ENCODE measurements around the gene SP5.
"Not testable (repeated sequence)": the region's sequence is repeated elsewhere in the genome, so short reads cannot be mapped to it uniquely, and the experiment has no call there.

SP5 gene

DNA sequence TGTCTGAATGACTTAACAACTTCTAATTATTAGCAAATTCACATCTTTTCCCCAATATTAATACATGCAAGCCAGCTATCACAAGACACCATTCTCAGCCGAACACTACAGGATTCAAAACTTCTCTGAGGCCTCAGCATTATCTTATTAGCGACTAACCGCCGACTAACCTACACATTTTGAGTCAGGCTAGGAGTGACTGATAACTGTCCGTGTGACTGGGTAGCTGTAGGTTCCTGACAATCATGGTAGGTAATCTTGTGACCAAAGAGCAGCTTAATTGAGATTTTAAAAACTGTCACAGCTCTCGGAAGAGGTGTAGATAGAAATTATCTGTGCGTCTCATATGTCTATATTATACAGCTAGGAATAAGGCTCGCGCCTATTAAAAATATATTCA lies 44.1 kb upstream of the SP5 start:
- no peak overlapping the region for H3K4me3 ChIP-seq (ENCODE audit: insufficient read depth in 1 of 2, low read depth in 1 of 2, low read length in 2 of 2)
- H2BK12ac ChIP-seq (ENCODE audit: low read length in 2 of 2): no peak overlapping the region
- no peak overlapping the region for H3K23ac ChIP-seq (ENCODE audit: low read length in 2 of 2)
- no peak overlapping the region for H4K8ac ChIP-seq (ENCODE audit: low read length)
- H2BK5ac ChIP-seq (ENCODE audit: low read depth, low read length, poor library complexity, severe bottlenecking): no peak overlapping the region
- H2AK5ac ChIP-seq (ENCODE audit: low read length, severe bottlenecking): no peak overlapping the region
- 93% methylated on average over 9 of the region's 9 CpGs for WGBS
- H3K9ac ChIP-seq (ENCODE audit: low read length): no peak overlapping the region
- no peak overlapping the region for H2AFZ ChIP-seq (ENCODE audit: low read depth, low read length)
- no peak overlapping the region for H3K18ac ChIP-seq (ENCODE audit: low read depth in 1 of 2, low read length in 2 of 2)
- no peak overlapping the region for H3K4ac ChIP-seq (ENCODE audit: low read depth in 1 of 2, low read length in 2 of 2)
- no peak overlapping the region for H3K27ac ChIP-seq (ENCODE audit: low read length, poor library complexity, severe bottlenecking)
- no peaks in the 10 kb centered on the region for H3K9me3 ChIP-seq (ENCODE audit: control insufficient read depth, low read length)
- no peak overlapping the region for H2BK15ac ChIP-seq (ENCODE audit: low read depth, poor library complexity, severe bottlenecking)
- no peak overlapping the region for H2BK120ac ChIP-seq (ENCODE audit: low read depth, low read length)
- no peaks in the 10 kb centered on the region for H3K79me1 ChIP-seq (replicated peaks; ENCODE audit: low read length, poor library complexity, severe bottlenecking)
- no peaks in the 10 kb centered on the region for H3K4me1 ChIP-seq (ENCODE audit: control insufficient read depth, insufficient read depth, low read depth, low read length)
- no peak for DNase-seq
- H3K4me2 ChIP-seq (ENCODE audit: low read length, poor library complexity, severe bottlenecking): no peak overlapping the region
- H3K27me3 ChIP-seq (ENCODE audit: control insufficient read depth in 1 of 2, insufficient read depth in 1 of 2, low read length in 2 of 2): peaks cover 0 to 3% of the 10 kb centered on the region in 2 experiments
- no peak overlapping the region for H3K14ac ChIP-seq (ENCODE audit: low read length in 2 of 2)
- no peak overlapping the region for H4K91ac ChIP-seq (ENCODE audit: low read length)
- H3K36me3 ChIP-seq (ENCODE audit: control insufficient read depth in 1 of 2, insufficient read depth in 2 of 2, low read depth in 1 of 2, low read length in 2 of 2): no peaks in the 10 kb centered on the region

DNA sequence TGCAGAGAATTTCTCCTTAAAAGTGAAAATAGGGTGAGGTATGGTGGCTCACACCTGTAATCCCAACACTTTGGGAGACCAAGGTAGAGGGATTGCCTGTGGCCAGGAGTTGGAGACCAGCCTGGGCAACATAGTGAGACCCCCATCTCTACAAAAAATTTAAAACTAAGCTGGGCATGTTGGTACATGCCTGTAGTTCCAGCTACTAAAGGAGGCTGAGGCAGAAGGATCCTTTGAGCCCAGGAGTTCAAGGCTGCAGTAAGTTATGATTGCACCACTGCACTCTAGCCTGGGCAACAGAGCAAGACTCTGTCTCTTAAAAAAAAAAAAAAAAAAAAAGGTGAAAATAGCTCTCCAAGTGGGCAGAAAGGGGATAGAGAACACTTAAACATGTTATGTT lies 40.9 kb upstream of the SP5 start:
- not testable (repeated sequence) for H3K27me3 ChIP-seq (ENCODE audit: control insufficient read depth in 1 of 2, insufficient read depth in 1 of 2, low read length in 2 of 2); H2BK120ac ChIP-seq (ENCODE audit: low read depth, low read length); H2BK15ac ChIP-seq (ENCODE audit: low read depth, poor library complexity, severe bottlenecking); H3K18ac ChIP-seq (ENCODE audit: low read depth in 1 of 2, low read length in 2 of 2); H3K9ac ChIP-seq (ENCODE audit: low read length); H3K4me3 ChIP-seq (ENCODE audit: insufficient read depth in 1 of 2, low read depth in 1 of 2, low read length in 2 of 2); H3K4me2 ChIP-seq (ENCODE audit: low read length, poor library complexity, severe bottlenecking); H2AK5ac ChIP-seq (ENCODE audit: low read length, severe bottlenecking); DNase-seq; H2BK12ac ChIP-seq (ENCODE audit: low read length in 2 of 2); H3K79me1 ChIP-seq (replicated peaks; ENCODE audit: low read length, poor library complexity, severe bottlenecking); H3K36me3 ChIP-seq (ENCODE audit: control insufficient read depth in 1 of 2, insufficient read depth in 2 of 2, low read depth in 1 of 2, low read length in 2 of 2); H3K4ac ChIP-seq (ENCODE audit: low read depth in 1 of 2, low read length in 2 of 2); H3K23ac ChIP-seq (ENCODE audit: low read length in 2 of 2); H3K14ac ChIP-seq (ENCODE audit: low read length in 2 of 2); H3K9me3 ChIP-seq (ENCODE audit: control insufficient read depth, low read length); H3K4me1 ChIP-seq (ENCODE audit: control insufficient read depth, insufficient read depth, low read depth, low read length); H2AFZ ChIP-seq (ENCODE audit: low read depth, low read length); H4K91ac ChIP-seq (ENCODE audit: low read length); H3K27ac ChIP-seq (ENCODE audit: low read length, poor library complexity, severe bottlenecking); H4K8ac ChIP-seq (ENCODE audit: low read length); H2BK5ac ChIP-seq (ENCODE audit: low read depth, low read length, poor library complexity, severe bottlenecking)

DNA sequence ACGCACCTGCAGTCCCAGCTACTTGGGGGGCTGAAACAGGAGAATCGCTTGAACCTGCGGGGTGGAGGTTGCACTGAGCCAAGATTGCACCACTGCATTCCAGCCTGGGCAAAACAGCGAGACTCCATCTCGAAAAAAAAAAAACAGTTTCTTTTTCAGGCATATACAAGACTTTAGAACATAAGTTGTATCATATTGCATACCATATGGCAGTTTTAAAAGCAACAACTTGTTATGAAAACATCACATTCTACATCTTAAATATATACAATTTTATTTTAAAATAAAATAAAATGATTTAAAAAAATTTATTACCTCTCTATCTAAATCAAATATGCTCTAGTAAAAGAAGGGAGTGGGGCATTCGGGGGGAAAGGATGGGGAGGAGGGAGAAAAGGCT lies 39.4 kb upstream of the SP5 start:
- no peak overlapping the region for H4K91ac ChIP-seq (ENCODE audit: low read length)
- no peaks in the 10 kb centered on the region for H3K9me3 ChIP-seq (ENCODE audit: control insufficient read depth, low read length)
- no peak overlapping the region for H2BK12ac ChIP-seq (ENCODE audit: low read length in 2 of 2)
- no peak overlapping the region for H3K4me2 ChIP-seq (ENCODE audit: low read length, poor library complexity, severe bottlenecking)
- no peak overlapping the region for H2AK5ac ChIP-seq (ENCODE audit: low read length, severe bottlenecking)
- H3K18ac ChIP-seq (ENCODE audit: low read depth in 1 of 2, low read length in 2 of 2): no peak overlapping the region
- no peak for DNase-seq
- H2BK120ac ChIP-seq (ENCODE audit: low read depth, low read length): no peak overlapping the region
- H3K23ac ChIP-seq (ENCODE audit: low read length in 2 of 2): no peak overlapping the region
- H3K9ac ChIP-seq (ENCODE audit: low read length): no peak overlapping the region
- WGBS: 94% methylated on average over 6 of the region's 6 CpGs
- H2BK5ac ChIP-seq (ENCODE audit: low read depth, low read length, poor library complexity, severe bottlenecking): no peak overlapping the region
- no peak overlapping the region for H3K14ac ChIP-seq (ENCODE audit: low read length in 2 of 2)
- H2AFZ ChIP-seq (ENCODE audit: low read depth, low read length): no peak overlapping the region
- no peak overlapping the region for H4K8ac ChIP-seq (ENCODE audit: low read length)
- H3K27ac ChIP-seq (ENCODE audit: low read length, poor library complexity, severe bottlenecking): no peak overlapping the region
- no peak overlapping the region for H3K4ac ChIP-seq (ENCODE audit: low read depth in 1 of 2, low read length in 2 of 2)
- H3K27me3 ChIP-seq (ENCODE audit: control insufficient read depth in 1 of 2, insufficient read depth in 1 of 2, low read length in 2 of 2): no peaks in the 10 kb centered on the region
- H3K79me1 ChIP-seq (replicated peaks; ENCODE audit: low read length, poor library complexity, severe bottlenecking): no peaks in the 10 kb centered on the region
- H3K4me3 ChIP-seq (ENCODE audit: insufficient read depth in 1 of 2, low read depth in 1 of 2, low read length in 2 of 2): no peak overlapping the region
- no peaks in the 10 kb centered on the region for H3K36me3 ChIP-seq (ENCODE audit: control insufficient read depth in 1 of 2, insufficient read depth in 2 of 2, low read depth in 1 of 2, low read length in 2 of 2)
- H3K4me1 ChIP-seq (ENCODE audit: control insufficient read depth, insufficient read depth, low read depth, low read length): no peaks in the 10 kb centered on the region
- no peak overlapping the region for H2BK15ac ChIP-seq (ENCODE audit: low read depth, poor library complexity, severe bottlenecking)

DNA sequence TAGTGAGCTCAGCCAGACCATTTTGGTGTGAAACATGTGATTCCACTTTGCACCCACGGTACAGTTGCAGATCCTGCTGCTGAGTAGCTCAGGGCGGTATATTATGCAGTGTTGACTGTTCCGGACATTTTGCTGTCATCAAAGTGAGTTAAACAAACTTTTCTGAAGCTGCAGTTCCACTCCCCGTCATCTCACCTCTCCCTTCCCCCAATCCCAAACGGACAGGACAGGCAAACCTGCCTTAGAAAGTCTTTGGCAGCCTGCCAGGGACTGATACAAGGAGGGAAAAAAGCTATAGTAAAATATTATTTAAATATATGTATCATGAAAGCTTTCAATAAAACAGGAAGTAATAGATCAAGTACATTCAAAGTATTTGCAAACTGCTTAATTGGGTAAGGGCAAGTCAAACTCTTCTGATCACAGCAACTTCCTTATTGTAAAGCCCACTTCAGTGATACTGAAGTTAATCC lies 35.5 kb upstream of the SP5 start:
- Histone ChIP-seq H2BK120ac (ENCODE audit: low read depth, low read length) (no peak overlapping the region), H3K9me3 (ENCODE audit: control insufficient read depth, low read length) (no peaks in the 10 kb centered on the region), H3K4me3 (ENCODE audit: insufficient read depth in 1 of 2, low read depth in 1 of 2, low read length in 2 of 2) (no peak overlapping the region), H3K79me1 (replicated peaks; ENCODE audit: low read length, poor library complexity, severe bottlenecking) (no peaks in the 10 kb centered on the region), H2BK5ac (ENCODE audit: low read depth, low read length, poor library complexity, severe bottlenecking) (no peak overlapping the region), H3K9ac (ENCODE audit: low read length) (no peak overlapping the region), H3K27ac (ENCODE audit: low read length, poor library complexity, severe bottlenecking) (no peak overlapping the region), H3K18ac (ENCODE audit: low read depth in 1 of 2, low read length in 2 of 2) (no peak overlapping the region), H3K4ac (ENCODE audit: low read depth in 1 of 2, low read length in 2 of 2) (no peak overlapping the region), H3K4me1 (ENCODE audit: control insufficient read depth, insufficient read depth, low read depth, low read length) (no peaks in the 10 kb centered on the region), H2AFZ (ENCODE audit: low read depth, low read length) (no peak overlapping the region), H4K8ac (ENCODE audit: low read length) (no peak overlapping the region), H3K27me3 (ENCODE audit: control insufficient read depth in 1 of 2, insufficient read depth in 1 of 2, low read length in 2 of 2) (no peaks in the 10 kb centered on the region), H2AK5ac (ENCODE audit: low read length, severe bottlenecking) (no peak overlapping the region), H3K23ac (ENCODE audit: low read length in 2 of 2) (no peak overlapping the region), H3K4me2 (ENCODE audit: low read length, poor library complexity, severe bottlenecking) (no peak overlapping the region), H3K14ac (ENCODE audit: low read length in 2 of 2) (no peak overlapping the region), H2BK15ac (ENCODE audit: low read depth, poor library complexity, severe bottlenecking) (no peak overlapping the region), H4K91ac (ENCODE audit: low read length) (no peak overlapping the region), H3K36me3 (ENCODE audit: control insufficient read depth in 1 of 2, insufficient read depth in 2 of 2, low read depth in 1 of 2, low read length in 2 of 2) (no peaks in the 10 kb centered on the region), H2BK12ac (ENCODE audit: low read length in 2 of 2) (no peak overlapping the region)
- 5% methylated on average over 3 of the region's 5 CpGs for WGBS
- DNase-seq: peak; percentile 12

All from mesenchymal stem cell (in vitro differentiated cells and primary cell).